GM13977 (cell line): Measurements from ENCODE around the gene PTN.

ENCODE experiments used
- DNase-seq: peaks from one replicate; pipeline ENCODE4 v3.0.0; 2012; ENCODE audit warnings: low spot score
- CTCF ChIP-seq: IDR thresholded peaks from 2 replicates; pipeline ENCODE4 v1.5.1; 2012; ENCODE audit warnings: mild to moderate bottlenecking, control low read depth; ENCODE audit not compliant: insufficient read depth; ENCODE audit errors: extremely low read depth, missing control alignments
- in situ Hi-C: fragments of 300-500 bp; cut with MboI; formaldehyde crosslinking; loops from one replicate; pipeline ENCODE4 v1.12.0; 2022; ENCODE audit warnings: low sequenced_read_pairs, low pct_unique_long_range_greater_than_20kb, mixed read lengths, inconsistent platforms; ENCODE audit not compliant: unreplicated experiment

Gene PTN

GRCh38 chr7:137306748-137307147, 36.8 kb downstream of the PTN start:
- DNase-seq: no peak
- in situ Hi-C loops: no loop called here
- TF ChIP-seq CTCF: no peak

- in situ Hi-C loops: no loop called here
- TF ChIP-seq CTCF: no peak
- DNase-seq: no peak
Observed at GRCh38 chr7:137305901-137306621, 37.5 kb downstream of the PTN start.

- no peak for TF ChIP-seq CTCF
- in situ Hi-C loops: no loop called here
Observed at GRCh38 chr7:137304624-137305235, 38.8 kb downstream of the PTN start.

GRCh38 chr7:137304165-137304564, 39.4 kb downstream of the PTN start:
- no peak for TF ChIP-seq CTCF
- in situ Hi-C loops: no loop called here
- no peak for DNase-seq

More at GRCh38 chr7:137304624-137305235, 38.8 kb downstream of the PTN start:
- DNase-seq: no peak

- no peak for DNase-seq
- TF ChIP-seq CTCF: no peak
- in situ Hi-C loops: no loop called here
Observed at GRCh38 chr7:137302081-137302480, 41.5 kb downstream of the PTN start.

GRCh38 chr7:137298464-137298794, 45.1 kb downstream of the PTN start:
- no peak for TF ChIP-seq CTCF
- in situ Hi-C loops: no loop called here
- DNase-seq: no peak
